Stimulated activated CD8-positive, alpha-beta memory T cell treated with anti-CD3 and anti-CD28 coated beads, Interleukin-12 subunit alpha, Interleukin-12 subunit beta, amount 100 ng/mL, for 24 hours (primary cell): ENCODE results near the gene ASF1A.

Experiments
- DNase-seq: peaks from one replicate; pipeline ENCODE4 v3.0.0-alpha.2; 2020; ENCODE audit errors: extremely low read depth

ASF1A gene

DNA sequence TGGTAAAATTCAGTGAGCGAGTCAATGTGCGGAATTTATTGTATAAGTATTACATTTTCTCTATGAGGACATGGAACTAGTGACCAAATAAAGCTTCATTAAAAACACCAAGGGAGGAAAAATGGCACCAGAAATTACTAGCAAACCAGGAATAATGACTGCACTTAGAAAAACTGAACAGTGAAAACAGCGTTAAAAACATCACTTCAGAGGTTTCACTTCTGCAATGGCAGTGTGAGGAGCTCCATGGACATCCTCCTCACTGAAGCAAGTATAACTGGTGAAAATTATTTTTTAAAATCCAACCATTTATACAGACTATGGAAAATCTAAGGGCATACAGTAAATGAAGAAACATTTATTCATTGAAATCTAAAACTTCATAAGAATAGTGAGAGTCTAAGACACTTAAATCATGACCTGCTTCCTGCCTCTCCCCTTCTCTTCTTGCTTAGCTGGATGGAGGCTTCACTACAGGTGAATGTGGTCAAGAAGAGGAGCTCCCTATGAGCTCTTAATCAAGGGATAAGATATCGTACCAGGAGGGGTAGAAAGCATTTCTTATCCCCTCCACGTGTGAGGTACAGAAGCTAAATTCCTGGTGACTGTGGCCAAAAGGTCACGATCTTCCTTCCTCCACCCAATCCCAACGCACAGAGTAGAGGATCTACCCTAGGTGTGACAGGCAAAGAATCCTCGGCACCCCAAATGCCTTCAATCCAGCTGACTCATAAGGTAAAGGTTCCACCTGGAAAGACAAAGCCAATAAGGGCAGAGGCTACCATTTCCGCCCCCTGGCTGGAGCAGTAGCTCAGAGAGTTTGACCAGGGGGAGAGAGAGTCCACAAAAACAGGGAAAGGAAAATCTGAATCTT, 12.3 kb upstream of the ASF1A start:
- no peak for DNase-seq

DNA sequence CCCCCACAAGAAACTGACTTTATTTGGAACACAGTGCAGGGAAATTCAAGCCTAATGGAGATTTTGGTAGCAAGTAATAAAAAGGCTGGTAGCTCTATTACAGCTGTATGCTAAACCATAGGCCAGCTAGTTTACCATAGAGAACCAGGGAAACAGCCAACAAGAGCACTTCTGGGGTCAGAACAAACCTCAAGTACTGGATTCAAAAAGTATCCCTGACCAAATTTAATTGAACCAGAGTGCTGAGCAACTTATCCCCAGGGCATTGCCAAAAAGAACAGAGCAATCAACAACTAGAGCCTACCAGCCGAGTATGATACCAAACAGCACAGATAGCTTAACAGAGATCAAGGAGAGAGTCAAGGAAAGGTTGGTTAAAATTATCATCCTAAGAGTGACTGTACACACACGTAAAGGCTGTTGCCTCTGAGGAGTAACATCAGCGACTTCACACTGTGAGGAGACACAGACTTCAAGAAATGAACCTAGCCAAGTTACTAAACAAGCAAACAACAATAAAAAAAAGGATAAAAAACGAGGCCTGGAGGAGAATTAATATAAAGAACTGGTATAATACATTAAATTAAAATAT, 11.5 kb upstream of the ASF1A start:
- DNase-seq, result no peak

DNA sequence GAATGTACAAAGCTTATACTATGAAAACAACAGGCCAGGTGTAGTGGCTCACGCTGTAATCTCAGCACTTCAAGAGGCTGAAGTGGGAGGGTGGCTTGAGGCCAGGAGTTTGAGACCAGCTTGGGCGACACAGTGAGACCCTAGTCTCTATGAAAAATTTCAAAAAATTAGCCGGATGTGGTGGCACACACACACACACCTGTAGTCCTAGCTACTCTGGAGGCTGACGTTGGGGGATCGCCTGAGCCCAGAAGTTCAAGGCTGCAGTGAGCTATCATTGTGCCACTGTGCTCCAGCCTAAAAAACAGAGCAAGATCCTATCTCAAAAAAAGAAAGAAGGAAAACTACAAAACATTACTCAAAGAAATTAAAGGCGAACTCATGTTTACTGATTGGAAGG, 7.3 kb upstream of the ASF1A start:
- DNase-seq, result no peak

DNA sequence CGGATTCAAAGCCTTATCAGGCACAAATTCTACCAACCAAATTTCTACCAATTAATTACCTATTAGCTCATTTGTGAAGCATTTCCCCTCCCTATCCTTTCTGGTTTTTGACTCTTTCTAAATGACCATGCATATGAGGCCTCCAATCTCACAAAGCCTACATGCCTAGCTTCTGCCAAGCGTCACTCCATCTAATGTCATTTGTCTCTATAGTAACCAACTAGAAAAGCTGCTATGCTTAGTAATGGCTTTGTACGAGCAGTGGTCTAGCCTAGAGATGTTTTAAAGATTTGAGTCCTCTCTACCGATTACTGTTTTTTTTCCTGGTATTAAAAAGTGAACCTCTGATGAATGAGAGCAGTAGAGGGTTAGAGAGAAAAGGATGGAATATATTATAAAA, 4.8 kb upstream of the ASF1A start:
- DNase-seq, result no peak

DNA sequence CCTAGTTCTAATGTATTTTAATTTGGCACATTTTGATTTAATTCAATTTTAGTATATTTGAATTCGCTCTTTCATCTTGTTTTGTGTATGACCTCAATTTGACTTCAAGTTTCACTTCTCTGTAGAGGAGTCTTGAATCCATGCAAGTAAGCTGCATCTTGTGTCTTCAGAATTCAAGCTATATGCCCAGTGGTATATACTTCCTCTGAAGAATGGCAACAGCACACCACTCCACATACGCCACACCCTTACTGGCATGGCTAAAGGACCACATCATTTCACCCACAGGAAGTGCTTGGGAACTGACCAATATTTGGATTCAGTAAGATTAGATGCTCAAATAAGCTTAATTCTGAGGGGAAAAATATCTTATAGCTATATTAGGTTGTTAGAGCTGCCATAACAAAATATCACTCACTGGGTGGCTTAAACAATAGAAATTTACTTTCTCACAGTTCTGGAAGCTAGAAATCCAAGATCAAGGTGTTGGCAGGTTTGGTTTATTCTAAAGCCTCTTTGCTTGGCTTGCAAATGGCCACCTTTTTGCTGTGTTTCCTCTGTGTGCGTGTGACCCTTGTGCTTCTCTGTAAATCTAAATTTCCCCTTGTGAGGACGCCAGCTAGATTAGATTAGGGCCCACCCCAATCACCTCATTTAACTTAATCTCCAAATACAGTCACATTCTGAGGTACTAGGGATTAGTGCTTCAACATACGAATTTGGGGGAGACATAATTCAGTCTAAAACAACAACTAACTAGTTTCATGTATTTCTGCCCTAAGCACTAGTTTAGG, 2.8 kb upstream of the ASF1A start:
- no peak for DNase-seq

DNA sequence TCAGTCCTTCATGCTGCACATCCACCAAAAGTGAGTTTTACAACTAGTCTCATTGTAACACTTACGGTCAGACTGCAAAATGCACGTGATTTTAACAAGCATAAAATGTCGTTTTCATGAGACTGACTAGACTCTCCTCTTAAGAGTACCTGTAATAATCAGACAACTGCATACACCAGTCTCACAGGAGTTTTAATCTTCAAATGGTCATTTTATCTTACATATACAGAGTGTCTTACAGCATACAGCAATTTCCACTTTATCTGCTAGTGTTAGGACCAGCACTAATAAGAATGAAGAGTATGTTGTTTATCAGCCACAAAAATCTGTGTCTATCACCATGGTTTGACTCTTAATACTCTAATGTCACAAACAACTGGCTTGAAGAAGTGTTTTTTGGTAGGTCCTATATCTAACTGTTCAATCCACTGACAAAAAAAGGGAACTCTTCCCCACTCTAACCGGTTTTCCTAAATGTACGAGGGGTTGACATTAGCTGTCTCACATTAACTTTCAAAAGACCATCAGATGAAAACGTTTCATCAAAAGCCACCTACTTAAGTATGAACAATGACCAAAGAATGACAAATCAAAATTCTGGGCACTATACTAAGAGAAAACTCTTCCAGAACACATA, 1.5 kb upstream of the ASF1A start:
- DNase-seq, result no peak

DNA sequence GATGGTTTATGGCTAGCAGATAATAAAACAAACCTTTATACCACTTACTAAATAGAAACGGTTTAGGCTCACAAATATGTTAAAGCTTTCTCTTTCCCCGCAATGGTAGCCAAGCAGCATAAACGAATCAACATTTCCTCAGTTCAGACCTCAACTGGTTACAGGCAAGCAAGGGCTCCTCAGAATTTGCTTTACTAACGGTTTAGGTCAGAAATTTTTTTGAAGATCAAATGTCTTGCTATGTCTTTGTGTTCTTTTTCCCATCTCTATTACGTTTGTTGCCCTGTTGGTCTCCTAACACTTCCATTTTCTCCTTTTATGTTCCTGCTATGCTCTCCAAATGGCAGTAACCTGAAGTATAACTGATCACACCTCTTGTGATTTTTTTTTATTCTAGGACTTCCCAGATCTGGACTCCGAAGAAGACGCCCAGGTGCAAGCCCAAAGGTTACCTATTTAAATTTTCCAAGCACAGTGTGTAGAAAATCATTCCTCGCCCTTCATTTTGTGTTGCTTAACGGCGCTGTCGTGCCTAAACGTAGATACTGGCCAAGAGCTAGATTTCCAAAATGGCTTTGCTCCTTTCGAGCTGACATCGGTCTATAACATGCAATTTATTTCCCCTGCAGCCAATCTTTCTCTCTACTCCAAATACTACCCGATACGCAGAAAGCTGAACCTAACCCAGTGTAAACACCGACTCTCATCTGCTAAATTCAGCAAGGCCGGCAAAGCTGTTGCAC, 717 bp upstream of the ASF1A start:
- DNase-seq, result no peak

DNA sequence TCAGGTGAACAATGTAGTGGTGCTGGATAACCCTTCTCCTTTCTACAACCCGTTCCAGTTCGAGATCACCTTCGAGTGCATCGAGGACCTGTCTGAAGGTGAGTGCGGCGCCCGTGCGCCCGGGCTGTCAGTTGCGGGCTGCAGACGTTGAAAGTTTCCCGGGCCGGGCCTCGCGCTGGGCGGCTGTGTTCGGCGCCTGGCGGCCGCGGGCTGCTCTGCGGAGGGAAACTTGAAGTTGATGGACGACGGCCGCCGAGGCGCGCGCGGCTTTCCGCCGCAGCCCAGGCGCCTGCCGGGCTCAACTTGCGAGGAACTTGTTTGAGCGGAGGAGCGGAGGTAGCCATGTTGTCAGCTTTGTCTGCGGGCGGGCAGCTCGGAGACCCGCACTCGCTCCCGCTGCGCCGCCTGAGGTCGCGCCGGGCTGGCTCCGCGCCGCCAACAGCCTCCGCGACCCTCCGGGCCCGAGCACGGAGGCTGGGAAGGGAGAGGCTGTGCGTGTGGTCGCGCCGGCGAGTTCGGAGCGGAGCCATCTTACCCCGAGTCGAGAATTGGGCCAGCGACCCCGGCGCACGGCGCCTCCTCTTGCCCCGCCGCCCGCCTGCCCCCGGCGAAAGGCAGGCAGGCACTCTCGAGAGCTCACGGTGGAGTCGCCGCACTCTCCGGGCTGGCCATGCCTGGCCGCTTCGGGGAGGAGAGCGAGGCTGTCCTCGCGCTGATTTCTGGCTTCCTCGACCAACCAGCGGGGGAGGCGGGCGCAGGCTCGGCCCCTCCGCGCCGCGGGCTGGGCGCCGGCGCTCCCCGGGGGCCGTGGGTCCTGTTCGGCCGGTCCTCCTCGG, 691 bp downstream of the ASF1A start:
- DNase-seq, result peak; percentile 16

DNA sequence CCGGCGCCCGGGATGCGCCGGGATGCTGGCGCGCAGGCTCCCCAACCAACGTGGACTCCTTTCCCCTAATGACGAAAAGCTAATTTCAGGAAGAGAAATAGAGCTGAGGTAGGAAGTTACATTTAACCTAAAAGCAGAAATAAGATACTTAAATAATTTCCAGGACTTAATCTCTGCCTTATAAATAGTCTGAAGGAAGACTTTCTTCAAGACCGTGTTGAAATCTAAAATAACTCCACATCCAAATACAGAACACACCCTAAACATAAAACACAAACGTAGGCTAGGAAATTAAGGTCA, 1.3 kb downstream of the ASF1A start:
- no peak for DNase-seq

DNA sequence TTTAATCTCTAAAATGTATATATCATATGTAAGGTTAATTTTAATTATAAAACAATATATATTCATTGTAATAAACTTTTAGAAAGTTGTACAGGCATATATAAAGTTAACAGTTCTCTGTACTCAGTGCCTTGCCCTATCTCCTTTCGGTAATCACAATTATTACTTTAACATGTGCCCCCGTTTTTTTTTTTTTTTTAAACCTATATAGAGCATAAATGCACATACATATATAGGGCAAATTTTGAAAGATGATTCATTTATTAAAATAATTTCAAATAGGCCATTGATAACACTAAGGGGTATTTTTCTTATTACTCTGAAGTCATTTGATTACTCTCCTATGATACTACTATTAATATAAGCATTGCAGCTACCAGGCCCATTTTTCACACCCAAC, 1.9 kb downstream of the ASF1A start:
- no peak for DNase-seq

DNA sequence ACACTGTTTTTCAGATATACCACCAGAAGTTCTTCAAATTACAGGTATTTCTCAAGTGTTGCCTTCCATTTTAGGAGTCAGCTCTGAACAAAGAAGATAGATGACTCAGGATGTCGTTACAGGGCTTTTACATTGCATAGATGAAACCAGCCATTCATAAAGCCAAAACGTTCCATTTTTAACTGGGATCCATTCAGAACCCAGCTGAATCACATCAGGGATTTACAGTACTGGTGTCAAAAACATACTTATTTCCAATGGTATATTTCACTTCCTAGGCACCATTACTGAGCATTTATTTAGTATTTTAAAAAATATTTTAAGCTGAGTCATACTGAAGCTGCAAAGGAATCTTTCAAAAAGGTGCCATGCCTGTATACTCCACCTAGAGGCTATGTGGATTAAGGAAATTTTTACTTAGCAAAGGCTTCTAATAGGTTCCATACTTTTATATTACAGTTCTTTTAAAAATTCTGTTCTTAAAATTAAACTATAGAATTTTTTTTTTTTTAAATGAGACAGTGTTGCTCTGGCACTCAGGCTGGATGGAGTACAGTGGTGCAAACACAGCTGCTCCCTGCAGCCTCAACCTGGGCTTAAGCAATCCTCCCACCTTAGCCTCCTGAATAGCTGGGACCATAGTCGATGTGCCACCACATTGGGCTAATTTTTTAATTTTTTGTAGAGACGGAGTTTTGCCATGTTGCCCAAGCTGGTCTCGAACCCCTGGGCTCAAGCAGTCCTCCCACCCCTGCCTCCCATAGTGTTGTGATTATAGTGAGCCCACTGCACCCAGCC, 2.6 kb downstream of the ASF1A start:
- no peak for DNase-seq

DNA sequence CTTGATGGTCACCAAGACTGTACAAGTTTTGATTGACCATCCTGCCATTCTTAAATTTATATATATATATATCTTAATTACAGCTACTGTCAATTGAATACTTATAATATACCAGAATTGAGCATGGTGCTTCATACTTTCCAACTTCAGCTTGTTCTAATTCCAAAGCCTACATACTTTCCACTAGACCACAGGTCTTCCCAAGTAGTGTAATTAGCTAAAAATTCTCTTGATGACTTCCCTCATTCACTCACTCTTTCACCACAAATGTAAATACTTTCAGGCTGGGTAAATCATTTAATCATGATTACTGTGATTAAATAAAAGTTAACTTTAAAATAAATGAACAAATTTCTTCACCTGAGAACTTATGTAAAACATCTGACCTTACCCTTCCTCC, 3.4 kb downstream of the ASF1A start:
- no peak for DNase-seq

DNA sequence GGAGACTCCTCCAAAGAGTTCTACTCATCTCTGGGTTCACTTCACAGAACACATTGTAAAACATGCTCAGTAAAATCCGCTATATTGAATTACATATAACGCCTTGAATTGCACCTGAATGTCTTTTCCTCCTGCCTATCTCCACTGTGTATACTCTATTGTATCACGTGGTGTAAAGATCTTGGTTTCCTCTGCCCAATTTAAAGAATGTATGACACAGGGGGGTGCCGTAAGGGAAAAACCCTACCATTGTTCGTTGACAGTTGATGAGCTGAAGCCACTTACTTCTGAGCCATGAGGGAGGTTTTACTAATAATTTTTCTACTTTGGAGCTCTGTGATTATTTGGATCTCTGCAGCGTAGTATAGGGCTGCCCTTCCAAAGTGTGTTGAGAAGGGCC, 6.0 kb downstream of the ASF1A start:
- DNase-seq, result no peak

DNA sequence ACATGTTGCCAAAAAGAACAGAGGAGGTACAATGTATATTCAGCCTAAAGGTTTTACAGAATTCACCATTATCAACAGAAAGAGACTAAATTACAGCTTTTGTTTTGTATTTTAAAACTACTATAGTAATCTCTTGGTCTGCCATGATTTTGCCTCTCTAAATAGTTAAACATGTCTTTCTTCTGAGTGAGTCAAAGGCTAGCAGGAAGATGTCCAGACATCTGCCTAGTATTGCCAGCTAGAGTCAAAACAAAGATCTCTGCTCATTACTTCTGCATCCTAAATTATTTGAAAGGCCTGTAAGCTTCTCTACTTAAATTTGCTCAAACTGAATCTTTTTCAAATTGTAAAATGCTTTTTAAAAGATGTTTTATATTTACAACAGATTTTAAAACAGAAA, 8.8 kb downstream of the ASF1A start:
- no peak for DNase-seq

DNA sequence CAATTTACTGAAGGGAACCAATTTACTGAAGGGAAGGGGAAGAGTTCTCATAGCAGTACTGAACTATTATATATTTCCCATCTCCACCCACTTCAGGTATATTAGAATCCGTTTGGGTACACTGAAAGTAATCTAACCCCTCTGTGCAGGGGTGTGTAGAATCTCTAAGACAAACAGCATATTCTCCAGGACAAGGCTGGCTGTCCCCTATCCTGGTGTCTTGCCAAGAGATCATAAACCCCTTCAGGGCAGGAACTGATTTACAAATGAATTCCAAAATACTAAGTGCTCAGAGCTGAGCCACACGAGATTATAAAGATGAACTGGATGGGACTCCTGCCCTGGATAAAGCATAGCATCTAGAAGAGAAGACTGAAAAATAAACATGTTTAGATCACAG, 9.2 kb downstream of the ASF1A start:
- DNase-seq, result no peak

DNA sequence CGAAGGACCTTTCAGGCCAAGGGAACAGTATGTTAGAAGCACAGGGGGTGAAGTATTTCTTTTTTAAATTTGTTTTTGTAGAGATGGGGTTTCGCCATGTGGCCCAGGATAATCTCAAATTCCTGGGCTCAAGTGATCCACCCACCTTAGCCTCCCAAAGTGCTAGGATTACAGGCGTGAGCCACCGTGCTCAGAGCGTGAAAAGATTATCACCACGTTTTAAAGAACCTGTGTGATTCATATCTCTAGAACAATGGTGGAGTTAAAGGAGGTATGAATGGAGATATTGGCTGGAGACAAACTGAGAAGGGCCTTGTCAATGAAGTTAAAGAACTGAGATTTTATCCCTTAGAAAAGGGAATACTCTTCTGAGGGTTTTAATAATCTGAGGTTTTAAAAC, 9.7 kb downstream of the ASF1A start:
- DNase-seq, result no peak

DNA sequence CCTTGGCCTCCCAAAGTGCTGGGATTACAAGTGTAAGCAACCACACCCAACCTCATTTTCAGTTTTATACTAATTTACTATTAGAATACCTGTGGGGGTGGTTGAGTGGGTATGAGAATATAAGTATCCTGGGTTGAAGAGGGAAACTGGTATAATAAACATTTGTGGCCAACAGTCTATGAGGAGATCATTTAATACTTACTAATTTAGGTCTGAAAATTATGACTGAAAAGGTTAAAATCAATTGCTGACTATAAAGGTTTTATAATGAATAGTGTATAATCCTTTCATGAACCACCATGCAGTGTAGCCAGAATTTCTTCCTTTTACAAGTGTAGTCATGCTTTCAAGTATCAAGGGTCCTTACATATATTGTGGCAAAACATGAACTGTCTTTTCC, 11.1 kb downstream of the ASF1A start:
- no peak for DNase-seq

DNA sequence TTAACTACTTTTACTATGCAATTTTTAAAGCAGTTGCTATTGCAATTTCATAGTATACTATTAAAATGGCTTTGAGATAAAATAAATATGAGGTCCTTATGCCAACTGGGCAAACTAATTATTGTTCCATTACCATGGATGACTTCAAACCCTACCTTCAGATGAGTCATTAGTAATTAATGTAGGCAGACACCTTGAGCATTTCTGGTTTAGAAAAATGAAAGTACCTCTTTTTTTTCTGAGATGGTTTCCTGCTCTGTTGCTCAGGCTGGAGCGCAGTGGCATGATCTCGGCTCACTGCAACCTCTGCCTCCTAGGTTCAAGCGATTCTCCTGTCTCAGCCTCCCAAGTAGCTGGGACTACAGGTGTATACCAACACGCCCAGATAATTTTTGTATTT, 11.9 kb downstream of the ASF1A start:
- no peak for DNase-seq

DNA sequence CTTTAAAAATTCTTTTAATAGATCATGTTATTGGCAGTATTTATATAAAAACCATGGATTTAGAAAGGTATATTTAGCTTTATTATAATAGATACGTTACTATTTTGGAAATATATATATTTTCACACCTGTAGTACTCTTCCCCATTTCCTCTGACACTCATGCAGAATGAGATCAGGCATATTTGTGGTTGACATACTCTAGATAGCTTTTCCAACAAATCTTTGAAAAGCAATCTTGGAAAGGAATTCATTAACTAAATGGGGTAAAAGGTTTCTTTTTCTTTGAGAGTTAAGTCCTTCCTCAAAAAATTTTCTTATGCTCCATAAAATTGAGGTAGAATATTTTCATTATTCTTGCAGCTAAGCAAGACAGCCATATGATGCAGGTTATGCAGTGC, 14.5 kb downstream of the ASF1A start:
- DNase-seq, result no peak

DNA sequence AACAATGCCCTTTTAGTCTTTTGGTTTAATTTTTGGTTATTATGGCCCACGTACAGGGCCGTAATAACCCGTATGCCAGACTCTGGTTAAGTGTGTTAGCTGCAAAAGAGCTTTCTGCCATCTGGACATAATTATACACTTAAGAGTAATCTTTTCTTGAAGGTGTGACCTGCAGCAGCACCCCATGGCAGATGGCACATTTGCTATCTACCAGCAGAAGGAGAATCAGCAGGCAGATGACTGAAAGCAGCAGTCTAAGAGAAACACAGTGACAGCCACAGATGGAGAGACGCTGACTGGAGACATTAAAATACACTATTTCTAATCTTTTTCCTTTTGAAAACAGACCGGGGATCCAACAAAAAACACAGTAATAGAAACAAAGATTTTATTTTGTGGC, 18.7 kb downstream of the ASF1A start:
- no peak for DNase-seq
